CD14-positive monocyte (primary cell): ENCODE measurements around the gene SUSD6. TPM values are rescaled to one million over a fixed set of nuclear protein-coding genes. Genes with fewer than 3 reads are reported as not detected.

Experiments
- DNase-seq, 3 donors: peaks; one replicate each; pipeline ENCODE4 v3.0.0-alpha.2; 2011 to 2022
- H2AFZ ChIP-seq: 2 replicates; pipeline ENCODE4 v1.6.0; 2012; ENCODE audit warnings: mild to moderate bottlenecking, low read depth, low read length, inconsistent platforms; ENCODE audit not compliant: insufficient read depth, poor library complexity, severe bottlenecking
- H3K27ac ChIP-seq, 2 donors: 1 replicate in 1 of 2; 2 replicates in 1 of 2; pipeline ENCODE4 v1.5.1; 2012 to 2013; ENCODE audit warnings: low read length in 2 of 2, control low read depth in 1 of 2, inconsistent platforms in 1 of 2, low read depth in 1 of 2, mild to moderate bottlenecking in 1 of 2
- H3K27me3 ChIP-seq, 2 donors: one replicate each; pipeline versions ENCODE4 v1.6.0 to v1.6.1; 2011 to 2013; ENCODE audit warnings: low read length in 2 of 2; ENCODE audit not compliant: control insufficient read depth in 2 of 2, insufficient read depth in 2 of 2
- H3K36me3 ChIP-seq, 2 donors: replicated peaks in 1 of 2; 1 replicate in 1 of 2; 2 replicates in 1 of 2; pipeline versions ENCODE4 v1.5.1 to v1.6.1; 2012 to 2013; ENCODE audit warnings: low read length in 2 of 2, control low read depth in 1 of 2, inconsistent platforms in 1 of 2, mild to moderate bottlenecking in 1 of 2; ENCODE audit not compliant: insufficient read depth in 2 of 2, control insufficient read depth in 1 of 2
- H3K4me1 ChIP-seq, 2 donors: 1 replicate in 1 of 2; 2 replicates in 1 of 2; pipeline versions ENCODE4 v1.5.1 to v1.6.1; 2012 to 2013; ENCODE audit warnings: low read length in 2 of 2, control low read depth in 1 of 2, inconsistent platforms in 1 of 2, mild to moderate bottlenecking in 1 of 2, moderate library complexity in 1 of 2; ENCODE audit not compliant: insufficient read depth in 2 of 2, control insufficient read depth in 1 of 2
- H3K4me2 ChIP-seq: replicated peaks from 2 replicates; pipeline ENCODE3; 2012; ENCODE audit warnings: low read length, moderate library complexity, mild to moderate bottlenecking; ENCODE audit not compliant: poor library complexity, severe bottlenecking; ENCODE audit errors: extremely low read depth
- H3K4me3 ChIP-seq, 3 experiments: fragments of 200-600 bp in 1 of 3; sonication (generic) in 1 of 3; replicated peaks in 1 of 3; 1 replicate in 2 of 3; 2 replicates in 1 of 3; pipeline ENCODE4 v1.5.1; 2011 to 2013; ENCODE audit warnings: low read length in 3 of 3, mild to moderate bottlenecking in 3 of 3, control low read depth in 2 of 3, low read depth in 2 of 3, inconsistent platforms in 1 of 3, moderate library complexity in 1 of 3
- H3K79me2 ChIP-seq: 2 replicates; pipeline ENCODE4 v1.6.0; 2012; ENCODE audit warnings: mild to moderate bottlenecking, control low read depth, inconsistent platforms, low read length, moderate library complexity; ENCODE audit not compliant: insufficient read depth
- H3K9ac ChIP-seq: 2 replicates; pipeline ENCODE4 v1.6.0; 2017; ENCODE audit warnings: low read length, mild to moderate bottlenecking; ENCODE audit not compliant: insufficient read depth, poor library complexity, severe bottlenecking
- H3K9me3 ChIP-seq, 2 donors: replicated peaks in 1 of 2; 1 replicate in 1 of 2; 2 replicates in 1 of 2; pipeline versions ENCODE4 v1.5.1 to v1.6.1; 2012 to 2013; ENCODE audit warnings: low read length in 2 of 2, control low read depth in 1 of 2; ENCODE audit not compliant: control insufficient read depth in 1 of 2, insufficient read depth in 1 of 2
- H4K20me1 ChIP-seq: 2 replicates; pipeline ENCODE4 v1.6.0; 2012; ENCODE audit warnings: mild to moderate bottlenecking, low read length, control low read depth, moderate library complexity; ENCODE audit not compliant: insufficient read depth
- H3K27ac Mint-ChIP-seq, 7 donors: one replicate each; pipeline ENCODE4 v1.8.0; 2020; ENCODE audit warnings: mild to moderate bottlenecking in 7 of 7, mixed read lengths in 7 of 7, moderate library complexity in 6 of 7, inconsistent platforms in 2 of 7
- H3K27me3 Mint-ChIP-seq, 3 donors: one replicate each; pipeline ENCODE4 v1.8.0; 2021 to 2022; ENCODE audit warnings: low read depth in 3 of 3, mild to moderate bottlenecking in 3 of 3, mixed read lengths in 3 of 3, moderate library complexity in 3 of 3, inconsistent platforms in 1 of 3
- H3K36me3 Mint-ChIP-seq, 2 donors: one replicate each; pipeline ENCODE4 v1.8.0; 2020; ENCODE audit warnings: mixed read lengths in 2 of 2, inconsistent platforms in 1 of 2, mild to moderate bottlenecking in 1 of 2
- H3K4me1 Mint-ChIP-seq: one replicate; pipeline ENCODE4 v1.8.0; 2020; ENCODE audit warnings: mild to moderate bottlenecking, mixed read lengths
- H3K4me3 Mint-ChIP-seq, 2 donors: one replicate each; pipeline ENCODE4 v1.8.0; 2020; ENCODE audit warnings: mild to moderate bottlenecking in 2 of 2, mixed read lengths in 2 of 2, moderate library complexity in 1 of 2
- H3K9me3 Mint-ChIP-seq, 7 donors: one replicate each; pipeline ENCODE4 v1.8.0; 2020 to 2022; ENCODE audit warnings: mixed read lengths in 7 of 7, mild to moderate bottlenecking in 6 of 7, moderate library complexity in 6 of 7, inconsistent platforms in 2 of 7
- CTCF ChIP-seq: fragments of 200-600 bp; IDR thresholded peaks from one replicate; pipeline ENCODE4 v1.8.0; 2022; ENCODE audit warnings: antibody characterized with exemption, mild to moderate bottlenecking
- WGBS: methylation state at CpG from one replicate; pipeline ENCODE4 v1.1.5; 2013; ENCODE audit warnings: missing lambda C conversion rate; ENCODE audit not compliant: insufficient coverage; 5-methylcytosine and 5-hydroxymethylcytosine counted together
- intact Hi-C, 2 donors: fragments of 100-400 bp; cut with micrococcal nuclease; formaldehyde crosslinking; loops; one replicate each; pipeline versions ENCODE4 v1.15.0 to v1.15.1; 2023
- polyA plus RNA-seq, 3 donors: library from polyadenylated mRNA; depleted of rRNA in 1 of 3; unstranded in 2 of 3; stranded (reverse) in 1 of 3; fragments of 300-500 nt in 2 of 3; fragments of >200 nt in 1 of 3; fragmentation: Illumina TruSeq in 2 of 3; gene quantifications; 1 replicate in 2 of 3; 2 replicates in 1 of 3; pipeline ENCODE4 v1.2.3, GENCODE V29; 2012 to 2021

Gene SUSD6
- polyA plus RNA-seq, 3 donors: 17.3 to 81.8 (median 30.1) TPM

GRCh38 chr14:69567563-69567962 lies 43.8 kb upstream of the SUSD6 start:
- no peak for TF ChIP-seq CTCF
- Histone ChIP-seq H3K4me1 (peaks cover 0 to 12% of the 10 kb centered on the region in 2 donors), H3K4me2 (no peak overlapping the region), H3K79me2 (no peaks in the 10 kb centered on the region), H3K27me3 (peaks cover 37 to 61% of the 10 kb centered on the region in 2 donors), H3K9me3 (peaks cover 0 to 11% of the 10 kb centered on the region in 2 donors), H3K27ac (no peak overlapping the region), H3K4me3 (no peak overlapping the region), H3K36me3 (no peaks in the 10 kb centered on the region), H2AFZ (no peak overlapping the region), H4K20me1 (no peaks in the 10 kb centered on the region), H3K9ac (no peak overlapping the region)
- Mint-ChIP-seq H3K4me1 (peaks cover 5% of the 10 kb centered on the region), H3K27me3 (peaks cover 64 to 87% (median 66%) of the 10 kb centered on the region in 3 donors), H3K36me3 (no peaks in the 10 kb centered on the region), H3K9me3 (peaks cover 0 to 4% (median 2%) of the 10 kb centered on the region in 7 donors), H3K4me3 (no peak overlapping the region), H3K27ac (no peak overlapping the region)
- intact Hi-C loops: no loop called here
- WGBS: no CpG with 5 or more reads among the region's 5 CpGs
- no peak for DNase-seq

DNA sequence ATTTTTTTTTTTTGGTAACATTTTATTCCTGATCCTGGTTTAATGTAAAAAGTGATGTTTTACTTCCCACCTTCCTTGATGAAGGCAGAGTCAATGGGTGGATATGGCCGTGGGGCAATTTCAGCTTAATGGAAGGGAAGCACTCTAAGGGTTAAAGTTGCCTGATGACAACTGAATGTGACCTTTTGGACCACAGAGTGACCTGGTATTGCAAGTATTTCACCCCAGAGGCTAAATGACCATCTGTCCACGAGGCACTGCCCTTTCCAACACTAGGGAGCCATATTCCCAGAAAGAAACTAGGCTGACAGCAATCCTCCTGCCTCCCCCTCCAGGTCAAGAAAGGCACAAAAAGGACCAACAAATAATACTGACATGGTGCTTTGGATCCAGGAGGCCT lies 41.5 kb upstream of the SUSD6 start:
- H3K27me3 Mint-ChIP-seq: peaks cover 72 to 97% (median 76%) of the 10 kb centered on the region in 3 donors
- H3K27me3 ChIP-seq: peaks cover 37 to 69% of the 10 kb centered on the region in 2 donors
- peak overlapping the region in 1 of 2 donors; percentile 66 for H3K4me3 Mint-ChIP-seq
- DNase-seq: no peak
- no peak for TF ChIP-seq CTCF
- H3K4me3 ChIP-seq: no peak overlapping the region
- H3K4me1 Mint-ChIP-seq: peaks cover 13% of the 10 kb centered on the region
- peaks cover 0 to 9% (median 5%) of the 10 kb centered on the region in 7 donors for H3K9me3 Mint-ChIP-seq
- H3K4me1 ChIP-seq: peaks cover 3 to 13% of the 10 kb centered on the region in 2 donors
- H3K9ac ChIP-seq: no peak overlapping the region
- H3K27ac ChIP-seq: no peak overlapping the region
- H3K36me3 ChIP-seq: no peaks in the 10 kb centered on the region
- intact Hi-C loops: loop anchor here (5.0 to 10.0 kb wide), 2 partner anchors 38 to 325 kb away; no protein-coding TSS in a partner anchor
- 67% methylated on average over 2 of the region's 2 CpGs for WGBS
- no peaks in the 10 kb centered on the region for H3K79me2 ChIP-seq
- no peak overlapping the region for H2AFZ ChIP-seq
- H3K4me2 ChIP-seq: no peak overlapping the region
- H3K9me3 ChIP-seq: peaks cover 0 to 18% of the 10 kb centered on the region in 2 donors
- no peaks in the 10 kb centered on the region for H4K20me1 ChIP-seq
- peak overlapping the region in 1 of 7 donors; percentile 35 for H3K27ac Mint-ChIP-seq
- H3K36me3 Mint-ChIP-seq: peaks cover 0 to 2% of the 10 kb centered on the region in 2 donors
